Measurements from ENCODE around the gene ARHGEF17.

GRCh38 chr11:73324116-73324515, 16.0 kb downstream of the ARHGEF17 start:
- TF ChIP-seq PATZ1 (CRISPR knock-in tag; IDR thresholded peaks at IDR 0.05; ENCODE audit: borderline replicate concordance) (no peak), CSRNP3 (CRISPR knock-in tag; IDR thresholded peaks at IDR 0.05) (no peak)

Data from SK-N-SH treated with all-trans-retinoic acid at 6 μM for 48 hours (cell line).